Left lung (tissue), 10 donors: ENCODE data around the gene DMWD. TPM values are rescaled to one million over a fixed set of nuclear protein-coding genes. Genes with fewer than 3 reads are reported as not detected.

Experiments used
- ATAC-seq: fragments of 200-7000 bp; cut with Tn5 transposase; one replicate; pipeline ENCODE4 v1.9.1; 2020; ENCODE audit warnings: moderate library complexity
- DNase-seq, 4 donors: peaks; one replicate each; pipeline ENCODE4 v3.0.0-alpha.2; 2013 to 2020
- H3K27ac ChIP-seq, 2 donors: fragments of 200-600 bp; sonication (generic) in 1 of 2; one replicate each; pipeline versions ENCODE4 v1.5.0 to v1.8.0; 2020 to 2021
- H3K27me3 ChIP-seq, 2 donors: fragments of 200-600 bp; sonication (generic) in 1 of 2; one replicate each; pipeline versions ENCODE4 v1.5.0 to v1.8.0; 2020 to 2021
- H3K36me3 ChIP-seq, 2 donors: fragments of 200-600 bp; sonication (generic) in 1 of 2; one replicate each; pipeline versions ENCODE4 v1.5.0 to v1.8.0; 2020 to 2021
- H3K4me1 ChIP-seq, 2 donors: fragments of 200-600 bp; one replicate each; pipeline ENCODE4 v1.8.0; 2021
- H3K4me3 ChIP-seq, 2 donors: fragments of 200-600 bp; sonication (generic) in 1 of 2; one replicate each; pipeline versions ENCODE4 v1.5.0 to v1.8.0; 2020 to 2021; ENCODE audit warnings: mild to moderate bottlenecking in 1 of 2
- H3K9me3 ChIP-seq, 2 donors: fragments of 200-600 bp; sonication (generic) in 1 of 2; one replicate each; pipeline versions ENCODE4 v1.5.0 to v1.8.0; 2020 to 2021
- CTCF ChIP-seq, 2 donors: fragments of 200-600 bp; sonication (generic) in 1 of 2; IDR thresholded peaks; one replicate each; pipeline versions ENCODE4 v1.5.0 to v1.8.0; 2021; ENCODE audit warnings: antibody characterized with exemption in 2 of 2
- intact Hi-C, 2 donors: fragments of 100-400 bp; cut with DNase I; formaldehyde crosslinking; loops; one replicate each; pipeline versions ENCODE4 v1.11.2 to v1.14.2; 2022
- polyA plus RNA-seq, 6 donors: library from polyadenylated mRNA; unstranded; fragments of 120-200 nt; gene quantifications; one replicate each; pipeline ENCODE4 v1.2.1, GENCODE V29; 2013; ENCODE audit not compliant: insufficient read length in 6 of 6
- total RNA-seq, 2 donors: library from RNA; stranded (reverse); fragmentation: NEBNext Ultra II Directional; extraction: Animal tissue kit (Norgen Biotek cat#: 25700); gene quantifications; one replicate each; pipeline ENCODE4 v1.2.1, GENCODE V29; 2021
- donor health status: DM: no; HTN: yes; CAD: no.
- donor health status: DM: no; HTN: no; CAD: no.

Gene DMWD
- total and polyA plus RNA-seq, 8 donors = 29.6 to 51.4 (median 40.2) TPM

- DNase-seq (peak in 1 of 4 donors; percentile 77), ATAC-seq (no peak)
- no peak for TF ChIP-seq CTCF (IDR thresholded peaks at IDR 0.05)
- intact Hi-C loops = no loop called here
- Histone ChIP-seq H3K4me3 (no peak overlapping the region), H3K27ac (no peak overlapping the region), H3K9me3 (no peaks in the 10 kb centered on the region), H3K27me3 (peaks cover 0 to 96% of the 10 kb centered on the region in 2 donors), H3K4me1 (peaks cover 13 to 49% of the 10 kb centered on the region in 2 donors), H3K36me3 (no peaks in the 10 kb centered on the region)
Observed at GRCh38 chr19:45765702-45766295, 26.8 kb downstream of the DMWD start.

GRCh38 chr19:45764945-45765701, 27.5 kb downstream of the DMWD start:
- ATAC-seq (no peak), DNase-seq (no peak)
- H3K4me3 ChIP-seq = no peak overlapping the region
- no peak overlapping the region for H3K27ac ChIP-seq
- peaks cover 0 to 90% of the 10 kb centered on the region in 2 donors for H3K27me3 ChIP-seq
- intact Hi-C loops = no loop called here
- H3K4me1 ChIP-seq = peaks cover 12 to 42% of the 10 kb centered on the region in 2 donors
- H3K9me3 ChIP-seq = no peaks in the 10 kb centered on the region
- H3K36me3 ChIP-seq = no peaks in the 10 kb centered on the region
- no peak for TF ChIP-seq CTCF (IDR thresholded peaks at IDR 0.05)

- no peak for DNase-seq
- TF ChIP-seq CTCF (IDR thresholded peaks at IDR 0.05) = no peak
- no peak overlapping the region for H3K4me3 ChIP-seq
- ATAC-seq = no peak
- no peaks in the 10 kb centered on the region for H3K36me3 ChIP-seq
- peaks cover 12 to 36% of the 10 kb centered on the region in 2 donors for H3K4me1 ChIP-seq
- no peak overlapping the region for H3K27ac ChIP-seq
- intact Hi-C loops = no loop called here
- no peaks in the 10 kb centered on the region for H3K9me3 ChIP-seq
- peaks cover 0 to 90% of the 10 kb centered on the region in 2 donors for H3K27me3 ChIP-seq
Observed at GRCh38 chr19:45764475-45764874, 28.2 kb downstream of the DMWD start.

GRCh38 chr19:45763691-45764294, 28.9 kb downstream of the DMWD start:
- Histone ChIP-seq H3K4me1 (peaks cover 12 to 29% of the 10 kb centered on the region in 2 donors), H3K9me3 (no peaks in the 10 kb centered on the region), H3K36me3 (no peaks in the 10 kb centered on the region), H3K27me3 (peaks cover 0 to 90% of the 10 kb centered on the region in 2 donors), H3K4me3 (no peak overlapping the region), H3K27ac (no peak overlapping the region)
- DNase-seq (no peak), ATAC-seq (no peak)
- intact Hi-C loops = no loop called here
- no peak for TF ChIP-seq CTCF (IDR thresholded peaks at IDR 0.05)
